GM23338 (cell line): ENCODE results near the gene SLC20A1. TPM values are rescaled to one million over a fixed set of nuclear protein-coding genes. Genes with fewer than 3 reads are reported as not detected.

Source experiments
- ATAC-seq: fragments of 200-7000 bp; cut with Tn5 transposase; 3 replicates; pipeline ENCODE4 v1.9.1; 2020
- DNase-seq: peaks from one replicate; pipeline ENCODE4 v3.0.0-alpha.2; 2015; ENCODE audit warnings: low spot score
- H2AFZ ChIP-seq: fragments of 200-600 bp; sonication (generic); 2 replicates; pipeline ENCODE4 v1.8.0; 2016; ENCODE audit warnings: antibody characterized with exemption, mild to moderate bottlenecking, moderate library complexity
- H3F3A ChIP-seq: fragments of 200-600 bp; sonication (generic); replicated peaks from 2 replicates; pipeline ENCODE4 v1.8.0; 2017; ENCODE audit warnings: antibody characterized with exemption, mixed run types, low read depth
- H3K27ac ChIP-seq: fragments of 200-600 bp; sonication (generic); 2 replicates; pipeline ENCODE4 v1.6.1; 2016; ENCODE audit warnings: low read depth
- H3K27me3 ChIP-seq: fragments of 200-600 bp; sonication (generic); 2 replicates; pipeline ENCODE4 v1.8.0; 2016; ENCODE audit warnings: mild to moderate bottlenecking, mixed run types, moderate library complexity; ENCODE audit not compliant: insufficient read depth
- H3K36me3 ChIP-seq: fragments of 200-600 bp; sonication (generic); 2 replicates; pipeline ENCODE4 v1.8.0; 2016; ENCODE audit warnings: mild to moderate bottlenecking; ENCODE audit not compliant: insufficient read depth
- H3K4me1 ChIP-seq: fragments of 200-600 bp; sonication (generic); 2 replicates; pipeline ENCODE4 v1.8.0; 2016; ENCODE audit warnings: mild to moderate bottlenecking, moderate library complexity; ENCODE audit not compliant: insufficient read depth
- H3K4me2 ChIP-seq: fragments of 200-600 bp; sonication (generic); 2 replicates; pipeline ENCODE4 v1.7.1; 2017; ENCODE audit warnings: mixed run types
- H3K4me3 ChIP-seq: fragments of 200-600 bp; sonication (generic); 2 replicates; pipeline ENCODE4 v1.6.1; 2016; ENCODE audit warnings: mixed run types
- H3K79me2 ChIP-seq: fragments of 200-600 bp; sonication (generic); replicated peaks from 2 replicates; pipeline ENCODE4 v1.8.0; 2017; ENCODE audit warnings: mild to moderate bottlenecking; ENCODE audit not compliant: insufficient read depth
- H3K9me2 ChIP-seq: fragments of 200-600 bp; sonication (generic); 2 replicates; pipeline ENCODE4 v1.8.0; 2017; ENCODE audit not compliant: insufficient read depth
- H4K20me1 ChIP-seq: fragments of 200-600 bp; sonication (generic); replicated peaks from 2 replicates; pipeline ENCODE4 v1.8.0; 2017; ENCODE audit warnings: mild to moderate bottlenecking; ENCODE audit not compliant: insufficient read depth
- H3K27ac Mint-ChIP-seq: 2 replicates; pipeline ENCODE4 v1.8.0; 2020; ENCODE audit warnings: inconsistent platforms, mild to moderate bottlenecking, moderate library complexity, mixed read lengths
- H3K27me3 Mint-ChIP-seq: 3 replicates; pipeline ENCODE4 v1.8.0; 2022; ENCODE audit warnings: low read depth, mild to moderate bottlenecking, moderate library complexity, mixed read lengths, inconsistent platforms; ENCODE audit not compliant: insufficient read depth, poor library complexity
- H3K36me3 Mint-ChIP-seq: 3 replicates; pipeline ENCODE4 v1.8.0; 2021; ENCODE audit warnings: low read depth, mild to moderate bottlenecking, inconsistent platforms, moderate library complexity, mixed read lengths
- H3K4me1 Mint-ChIP-seq: 3 replicates; pipeline ENCODE4 v1.8.0; 2020; ENCODE audit warnings: mild to moderate bottlenecking, inconsistent platforms, mixed read lengths
- H3K4me3 Mint-ChIP-seq: 3 replicates; pipeline ENCODE4 v1.8.0; 2021; ENCODE audit warnings: moderate library complexity, mild to moderate bottlenecking, inconsistent platforms, mixed read lengths
- H3K9me3 Mint-ChIP-seq: 3 replicates; pipeline ENCODE4 v1.8.0; 2020; ENCODE audit warnings: moderate library complexity, mild to moderate bottlenecking, inconsistent platforms, mixed read lengths
- CREB1 ChIP-seq: fragments of 250-450 bp; sonication (Bioruptor Pico); IDR thresholded peaks from 2 replicates; pipeline ENCODE4 v1.5.0; 2020; ENCODE audit warnings: low read depth, mild to moderate bottlenecking, moderate library complexity
- EZH2 ChIP-seq: fragments of 200-600 bp; sonication (generic); IDR thresholded peaks from one replicate; pipeline ENCODE4 v1.8.0; 2017; ENCODE audit warnings: antibody characterized with exemption, mild to moderate bottlenecking, low read depth; ENCODE audit not compliant: unreplicated experiment
- EZH2phosphoT487 ChIP-seq: fragments of 200-600 bp; sonication (generic); IDR thresholded peaks from one replicate; pipeline ENCODE4 v1.8.1; 2018; ENCODE audit warnings: antibody characterized with exemption; ENCODE audit not compliant: unreplicated experiment
- JUNB ChIP-seq: IDR thresholded peaks from one replicate; pipeline ENCODE4 v1.6.1; 2016; ENCODE audit warnings: antibody characterized with exemption; ENCODE audit not compliant: unreplicated experiment
- POLR2AphosphoS5 ChIP-seq: IDR thresholded peaks from 2 replicates; pipeline ENCODE4 v1.6.1; 2016; ENCODE audit warnings: antibody characterized with exemption, low read depth
- ZNF114 ChIP-seq: fragments of 250-450 bp; sonication (Bioruptor Pico); IDR thresholded peaks from 2 replicates; pipeline ENCODE4 v1.5.0; 2020; ENCODE audit warnings: mild to moderate bottlenecking, moderate library complexity
- ZNF331 ChIP-seq: fragments of 250-450 bp; sonication (Bioruptor Pico); IDR thresholded peaks from 2 replicates; pipeline ENCODE4 v1.5.0; 2020; ENCODE audit warnings: low read depth, mild to moderate bottlenecking, moderate library complexity
- polyA plus RNA-seq: library from polyadenylated mRNA; unstranded; fragments of >200 nt; fragmentation: Nextera tagmentation; extraction: Ambion mirVana; gene quantifications from 2 replicates; pipeline ENCODE4 v1.2.1, GENCODE V29; 2016
- total RNA-seq: library from RNA; depleted of rRNA; stranded (reverse); fragments of >200 nt; shearing (Covaris generic); gene quantifications from 2 replicates; pipeline ENCODE4 v1.2.3, GENCODE V29; 2014
- TF ChIP-seq, protein P1 (sequence below): fragments of 250-450 bp; sonication (Bioruptor Pico); IDR thresholded peaks from 2 replicates; pipeline ENCODE4 v1.5.0; 2020; ENCODE audit warnings: mild to moderate bottlenecking, moderate library complexity
- TF ChIP-seq, protein P2 (sequence below), 2 experiments: fragments of 200-600 bp in 1 of 2; sonication (generic) in 1 of 2; conservative IDR thresholded peaks; 2 replicates each; pipeline versions ENCODE4 v1.5.1 to v1.6.1; 2016 to 2017; ENCODE audit warnings: antibody characterized with exemption in 2 of 2, low read depth in 2 of 2, mild to moderate bottlenecking in 2 of 2, moderate library complexity in 1 of 2
- TF ChIP-seq, protein P3 (sequence below): IDR thresholded peaks from one replicate; pipeline ENCODE4 v1.6.1; 2018; ENCODE audit warnings: antibody characterized with exemption; ENCODE audit not compliant: unreplicated experiment

SLC20A1 gene
- total and polyA plus RNA-seq, 2 experiments from 2014 or later = 52.9 to 84.3 TPM

DNA sequence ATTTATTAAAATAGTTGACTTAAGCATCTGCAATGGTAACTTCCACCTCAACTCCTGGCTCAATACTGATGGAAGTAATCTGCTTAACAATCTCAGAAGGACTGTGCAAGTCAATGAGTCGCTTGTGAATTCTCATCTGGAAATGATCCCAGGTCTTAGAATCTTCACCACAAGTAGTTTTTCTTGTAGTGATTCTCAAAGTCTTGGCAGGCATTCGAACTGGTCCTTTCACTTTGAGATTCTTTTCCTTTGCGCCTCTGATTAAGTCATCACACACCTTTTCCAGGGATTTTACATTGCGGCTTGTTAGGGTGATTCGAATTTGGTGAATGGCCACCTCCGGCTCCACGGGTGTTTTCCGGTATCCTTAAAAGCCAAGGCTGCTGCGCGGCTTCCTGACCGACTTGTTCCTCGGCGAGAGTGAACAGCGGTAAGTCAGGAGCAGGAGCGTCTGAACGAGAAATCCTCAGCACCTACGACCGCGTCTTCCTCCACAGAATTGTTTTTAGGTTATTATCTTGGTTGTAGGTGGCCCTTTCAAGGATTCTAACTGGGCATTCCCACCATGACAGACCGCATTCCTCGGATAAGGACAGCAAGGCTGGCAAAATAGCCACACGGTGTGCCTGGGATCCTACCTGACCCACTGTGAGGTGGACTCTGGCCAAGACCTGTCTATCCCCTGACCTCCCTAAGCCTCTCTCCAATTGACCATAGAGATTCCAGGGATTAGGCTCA, 23.8 kb upstream of the SLC20A1 start:
- Histone ChIP-seq H3K4me3 (no peak overlapping the region), H3K9me2 (no peaks in the 10 kb centered on the region), H3K27me3 (no peaks in the 10 kb centered on the region), H3K27ac (no peak overlapping the region), H3F3A (no peaks in the 10 kb centered on the region), H3K79me2 (no peaks in the 10 kb centered on the region), H2AFZ (peak overlapping the region; percentile 85), H3K4me2 (no peak overlapping the region), H3K4me1 (no peaks in the 10 kb centered on the region; the same call in 1 of the 2 replicates), H4K20me1 (no peaks in the 10 kb centered on the region), H3K36me3 (no peaks in the 10 kb centered on the region)
- peak; percentile 23; the same call in 2 of the 3 replicates for ATAC-seq
- no peak for DNase-seq
- Mint-ChIP-seq H3K4me1 (peaks cover 14% of the 10 kb centered on the region), H3K27ac (peak overlapping the region; percentile 75; the same call in 1 of the 2 replicates), H3K4me3 (no peak overlapping the region), H3K9me3 (no peaks in the 10 kb centered on the region), H3K36me3 (no peaks in the 10 kb centered on the region), H3K27me3 (peaks cover 12% of the 10 kb centered on the region)
- no peak for TF ChIP-seq EZH2
- TF ChIP-seq ZNF114 = no peak
- no peak for TF ChIP-seq JUNB
- no peak for TF ChIP-seq POLR2AphosphoS5
- TF ChIP-seq, protein P1, sequence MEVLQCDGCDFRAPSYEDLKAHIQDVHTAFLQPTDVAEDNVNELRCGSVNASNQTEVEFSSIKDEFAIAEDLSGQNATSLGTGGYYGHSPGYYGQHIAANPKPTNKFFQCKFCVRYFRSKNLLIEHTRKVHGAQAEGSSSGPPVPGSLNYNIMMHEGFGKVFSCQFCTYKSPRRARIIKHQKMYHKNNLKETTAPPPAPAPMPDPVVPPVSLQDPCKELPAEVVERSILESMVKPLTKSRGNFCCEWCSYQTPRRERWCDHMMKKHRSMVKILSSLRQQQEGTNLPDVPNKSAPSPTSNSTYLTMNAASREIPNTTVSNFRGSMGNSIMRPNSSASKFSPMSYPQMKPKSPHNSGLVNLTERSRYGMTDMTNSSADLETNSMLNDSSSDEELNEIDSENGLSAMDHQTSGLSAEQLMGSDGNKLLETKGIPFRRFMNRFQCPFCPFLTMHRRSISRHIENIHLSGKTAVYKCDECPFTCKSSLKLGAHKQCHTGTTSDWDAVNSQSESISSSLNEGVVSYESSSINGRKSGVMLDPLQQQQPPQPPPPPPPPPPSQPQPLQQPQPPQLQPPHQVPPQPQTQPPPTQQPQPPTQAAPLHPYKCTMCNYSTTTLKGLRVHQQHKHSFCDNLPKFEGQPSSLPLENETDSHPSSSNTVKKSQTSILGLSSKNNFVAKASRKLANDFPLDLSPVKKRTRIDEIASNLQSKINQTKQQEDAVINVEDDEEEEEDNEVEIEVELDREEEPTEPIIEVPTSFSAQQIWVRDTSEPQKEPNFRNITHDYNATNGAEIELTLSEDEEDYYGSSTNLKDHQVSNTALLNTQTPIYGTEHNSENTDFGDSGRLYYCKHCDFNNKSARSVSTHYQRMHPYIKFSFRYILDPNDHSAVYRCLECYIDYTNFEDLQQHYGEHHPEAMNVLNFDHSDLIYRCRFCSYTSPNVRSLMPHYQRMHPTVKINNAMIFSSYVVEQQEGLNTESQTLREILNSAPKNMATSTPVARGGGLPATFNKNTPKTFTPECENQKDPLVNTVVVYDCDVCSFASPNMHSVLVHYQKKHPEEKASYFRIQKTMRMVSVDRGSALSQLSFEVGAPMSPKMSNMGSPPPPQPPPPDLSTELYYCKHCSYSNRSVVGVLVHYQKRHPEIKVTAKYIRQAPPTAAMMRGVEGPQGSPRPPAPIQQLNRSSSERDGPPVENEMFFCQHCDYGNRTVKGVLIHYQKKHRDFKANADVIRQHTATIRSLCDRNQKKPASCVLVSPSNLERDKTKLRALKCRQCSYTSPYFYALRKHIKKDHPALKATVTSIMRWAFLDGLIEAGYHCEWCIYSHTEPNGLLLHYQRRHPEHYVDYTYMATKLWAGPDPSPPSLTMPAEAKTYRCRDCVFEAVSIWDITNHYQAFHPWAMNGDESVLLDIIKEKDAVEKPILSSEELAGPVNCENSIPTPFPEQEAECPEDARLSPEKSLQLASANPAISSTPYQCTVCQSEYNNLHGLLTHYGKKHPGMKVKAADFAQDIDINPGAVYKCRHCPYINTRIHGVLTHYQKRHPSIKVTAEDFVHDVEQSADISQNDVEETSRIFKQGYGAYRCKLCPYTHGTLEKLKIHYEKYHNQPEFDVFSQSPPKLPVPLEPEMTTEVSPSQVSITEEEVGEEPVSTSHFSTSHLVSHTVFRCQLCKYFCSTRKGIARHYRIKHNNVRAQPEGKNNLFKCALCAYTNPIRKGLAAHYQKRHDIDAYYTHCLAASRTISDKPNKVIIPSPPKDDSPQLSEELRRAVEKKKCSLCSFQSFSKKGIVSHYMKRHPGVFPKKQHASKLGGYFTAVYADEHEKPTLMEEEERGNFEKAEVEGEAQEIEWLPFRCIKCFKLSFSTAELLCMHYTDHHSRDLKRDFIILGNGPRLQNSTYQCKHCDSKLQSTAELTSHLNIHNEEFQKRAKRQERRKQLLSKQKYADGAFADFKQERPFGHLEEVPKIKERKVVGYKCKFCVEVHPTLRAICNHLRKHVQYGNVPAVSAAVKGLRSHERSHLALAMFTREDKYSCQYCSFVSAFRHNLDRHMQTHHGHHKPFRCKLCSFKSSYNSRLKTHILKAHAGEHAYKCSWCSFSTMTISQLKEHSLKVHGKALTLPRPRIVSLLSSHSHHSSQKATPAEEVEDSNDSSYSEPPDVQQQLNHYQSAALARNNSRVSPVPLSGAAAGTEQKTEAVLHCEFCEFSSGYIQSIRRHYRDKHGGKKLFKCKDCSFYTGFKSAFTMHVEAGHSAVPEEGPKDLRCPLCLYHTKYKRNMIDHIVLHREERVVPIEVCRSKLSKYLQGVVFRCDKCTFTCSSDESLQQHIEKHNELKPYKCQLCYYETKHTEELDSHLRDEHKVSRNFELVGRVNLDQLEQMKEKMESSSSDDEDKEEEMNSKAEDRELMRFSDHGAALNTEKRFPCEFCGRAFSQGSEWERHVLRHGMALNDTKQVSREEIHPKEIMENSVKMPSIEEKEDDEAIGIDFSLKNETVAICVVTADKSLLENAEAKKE = no peak
- no peak for TF ChIP-seq CREB1 (CRISPR knock-in tag)
- TF ChIP-seq, protein P2, sequence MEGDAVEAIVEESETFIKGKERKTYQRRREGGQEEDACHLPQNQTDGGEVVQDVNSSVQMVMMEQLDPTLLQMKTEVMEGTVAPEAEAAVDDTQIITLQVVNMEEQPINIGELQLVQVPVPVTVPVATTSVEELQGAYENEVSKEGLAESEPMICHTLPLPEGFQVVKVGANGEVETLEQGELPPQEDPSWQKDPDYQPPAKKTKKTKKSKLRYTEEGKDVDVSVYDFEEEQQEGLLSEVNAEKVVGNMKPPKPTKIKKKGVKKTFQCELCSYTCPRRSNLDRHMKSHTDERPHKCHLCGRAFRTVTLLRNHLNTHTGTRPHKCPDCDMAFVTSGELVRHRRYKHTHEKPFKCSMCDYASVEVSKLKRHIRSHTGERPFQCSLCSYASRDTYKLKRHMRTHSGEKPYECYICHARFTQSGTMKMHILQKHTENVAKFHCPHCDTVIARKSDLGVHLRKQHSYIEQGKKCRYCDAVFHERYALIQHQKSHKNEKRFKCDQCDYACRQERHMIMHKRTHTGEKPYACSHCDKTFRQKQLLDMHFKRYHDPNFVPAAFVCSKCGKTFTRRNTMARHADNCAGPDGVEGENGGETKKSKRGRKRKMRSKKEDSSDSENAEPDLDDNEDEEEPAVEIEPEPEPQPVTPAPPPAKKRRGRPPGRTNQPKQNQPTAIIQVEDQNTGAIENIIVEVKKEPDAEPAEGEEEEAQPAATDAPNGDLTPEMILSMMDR (conservative IDR thresholded peaks at IDR 0.05; ENCODE audit: low read depth in 2 of 2) = no peak
- TF ChIP-seq EZH2phosphoT487 = no peak
- no peak for TF ChIP-seq ZNF331 (CRISPR knock-in tag)
- TF ChIP-seq, protein P3, sequence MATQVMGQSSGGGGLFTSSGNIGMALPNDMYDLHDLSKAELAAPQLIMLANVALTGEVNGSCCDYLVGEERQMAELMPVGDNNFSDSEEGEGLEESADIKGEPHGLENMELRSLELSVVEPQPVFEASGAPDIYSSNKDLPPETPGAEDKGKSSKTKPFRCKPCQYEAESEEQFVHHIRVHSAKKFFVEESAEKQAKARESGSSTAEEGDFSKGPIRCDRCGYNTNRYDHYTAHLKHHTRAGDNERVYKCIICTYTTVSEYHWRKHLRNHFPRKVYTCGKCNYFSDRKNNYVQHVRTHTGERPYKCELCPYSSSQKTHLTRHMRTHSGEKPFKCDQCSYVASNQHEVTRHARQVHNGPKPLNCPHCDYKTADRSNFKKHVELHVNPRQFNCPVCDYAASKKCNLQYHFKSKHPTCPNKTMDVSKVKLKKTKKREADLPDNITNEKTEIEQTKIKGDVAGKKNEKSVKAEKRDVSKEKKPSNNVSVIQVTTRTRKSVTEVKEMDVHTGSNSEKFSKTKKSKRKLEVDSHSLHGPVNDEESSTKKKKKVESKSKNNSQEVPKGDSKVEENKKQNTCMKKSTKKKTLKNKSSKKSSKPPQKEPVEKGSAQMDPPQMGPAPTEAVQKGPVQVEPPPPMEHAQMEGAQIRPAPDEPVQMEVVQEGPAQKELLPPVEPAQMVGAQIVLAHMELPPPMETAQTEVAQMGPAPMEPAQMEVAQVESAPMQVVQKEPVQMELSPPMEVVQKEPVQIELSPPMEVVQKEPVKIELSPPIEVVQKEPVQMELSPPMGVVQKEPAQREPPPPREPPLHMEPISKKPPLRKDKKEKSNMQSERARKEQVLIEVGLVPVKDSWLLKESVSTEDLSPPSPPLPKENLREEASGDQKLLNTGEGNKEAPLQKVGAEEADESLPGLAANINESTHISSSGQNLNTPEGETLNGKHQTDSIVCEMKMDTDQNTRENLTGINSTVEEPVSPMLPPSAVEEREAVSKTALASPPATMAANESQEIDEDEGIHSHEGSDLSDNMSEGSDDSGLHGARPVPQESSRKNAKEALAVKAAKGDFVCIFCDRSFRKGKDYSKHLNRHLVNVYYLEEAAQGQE = no peak
